IPS DF 6.9 (cell line): Measurements from ENCODE around the gene SCN3A.

ENCODE experiments used
- DNase-seq: peaks from one replicate; pipeline ENCODE4 v3.0.0-alpha.2; 2013; ENCODE audit warnings: low read depth, low spot score
- H3K27ac ChIP-seq: one replicate; pipeline ENCODE4 v1.5.1; 2013; ENCODE audit warnings: low read length, control low read depth
- H3K27me3 ChIP-seq: 2 replicates; pipeline ENCODE4 v1.6.1; 2013; ENCODE audit warnings: mild to moderate bottlenecking, low read length; ENCODE audit not compliant: control insufficient read depth, insufficient read depth
- H3K36me3 ChIP-seq: 2 replicates; pipeline ENCODE4 v1.6.1; 2013; ENCODE audit warnings: low read length; ENCODE audit not compliant: control insufficient read depth, insufficient read depth
- H3K4me1 ChIP-seq: 2 replicates; pipeline ENCODE4 v1.6.1; 2013; ENCODE audit warnings: low read length; ENCODE audit not compliant: control insufficient read depth, insufficient read depth
- H3K4me3 ChIP-seq: 2 replicates; pipeline ENCODE4 v1.5.1; 2013; ENCODE audit warnings: mild to moderate bottlenecking, low read length
- H3K9me3 ChIP-seq: 2 replicates; pipeline ENCODE4 v1.6.1; 2013; ENCODE audit warnings: low read length, inconsistent platforms; ENCODE audit not compliant: control insufficient read depth, insufficient read depth
- WGBS: extraction: QIAGEN DNeasy Blood & Tissue Kit; methylation state at CpG from one replicate; pipeline ENCODE4 v1.1.7; 2013; ENCODE audit warnings: mixed read lengths, missing lambda C conversion rate; ENCODE audit not compliant: insufficient read length, insufficient coverage; 5-methylcytosine and 5-hydroxymethylcytosine counted together

Gene SCN3A

GRCh38 chr2:165057931-165058330, 145.9 kb downstream of the SCN3A start:
- Histone ChIP-seq H3K9me3 (no peaks in the 10 kb centered on the region), H3K4me1 (no peaks in the 10 kb centered on the region), H3K36me3 (no peaks in the 10 kb centered on the region), H3K27ac (no peak overlapping the region), H3K27me3 (no peaks in the 10 kb centered on the region), H3K4me3 (no peak overlapping the region)
- WGBS, result no CpG with 5 or more reads among the region's 3 CpGs
- DNase-seq, result no peak

- Histone ChIP-seq H3K4me3 (no peak overlapping the region), H3K27me3 (no peaks in the 10 kb centered on the region), H3K27ac (no peak overlapping the region), H3K36me3 (no peaks in the 10 kb centered on the region), H3K9me3 (no peaks in the 10 kb centered on the region), H3K4me1 (no peaks in the 10 kb centered on the region)
- DNase-seq, result no peak
- WGBS, result no CpG with 5 or more reads among the region's 1 CpG
Observed at GRCh38 chr2:165057308-165057707, 146.5 kb downstream of the SCN3A start.

- Histone ChIP-seq H3K9me3 (no peaks in the 10 kb centered on the region), H3K36me3 (no peaks in the 10 kb centered on the region), H3K4me1 (no peaks in the 10 kb centered on the region), H3K27ac (no peak overlapping the region), H3K27me3 (no peaks in the 10 kb centered on the region), H3K4me3 (no peak overlapping the region)
- DNase-seq, result no peak
- no CpG with 5 or more reads among the region's 2 CpGs for WGBS
Observed at GRCh38 chr2:165056564-165056963, 147.3 kb downstream of the SCN3A start.

GRCh38 chr2:165055082-165055851, 148.6 kb downstream of the SCN3A start:
- Histone ChIP-seq H3K36me3 (no peaks in the 10 kb centered on the region), H3K27me3 (no peaks in the 10 kb centered on the region), H3K4me1 (no peaks in the 10 kb centered on the region), H3K27ac (no peak overlapping the region), H3K9me3 (no peaks in the 10 kb centered on the region), H3K4me3 (no peak overlapping the region)
- no peak for DNase-seq
- WGBS, result no CpG with 5 or more reads among the region's 6 CpGs

GRCh38 chr2:165054652-165055051, 149.2 kb downstream of the SCN3A start:
- no peaks in the 10 kb centered on the region for H3K36me3 ChIP-seq

GRCh38 chr2:165044505-165045303, 159.1 kb downstream of the SCN3A start:
- Histone ChIP-seq H3K27ac (no peak overlapping the region), H3K27me3 (no peaks in the 10 kb centered on the region), H3K4me1 (peaks cover 1% of the 10 kb centered on the region; the same call in 1 of the 2 replicates), H3K36me3 (no peaks in the 10 kb centered on the region), H3K9me3 (no peaks in the 10 kb centered on the region), H3K4me3 (no peak overlapping the region)
- DNase-seq, result no peak
- no CpG with 5 or more reads among the region's 6 CpGs for WGBS

More at GRCh38 chr2:165054652-165055051, 149.2 kb downstream of the SCN3A start:
- H3K4me3 ChIP-seq, result no peak overlapping the region
- no peaks in the 10 kb centered on the region for H3K9me3 ChIP-seq
- H3K4me1 ChIP-seq, result no peaks in the 10 kb centered on the region
- no CpG with 5 or more reads among the region's 3 CpGs for WGBS
- DNase-seq, result no peak
- no peaks in the 10 kb centered on the region for H3K27me3 ChIP-seq
- no peak overlapping the region for H3K27ac ChIP-seq
